ENCODE results near the gene TUBA4B.
A peak's percentile ranks its signal among the peaks of the same experiment; 100 is the strongest.
"Not testable (repeated sequence)": the region's sequence is repeated elsewhere in the genome, so short reads cannot be mapped to it uniquely, and the experiment has no call there.

TUBA4B gene

GRCh38 chr2:219252084-219252483 lies 959 bp upstream of the TUBA4B start:
- H3K36me3 Mint-ChIP-seq: peaks cover 54% of the 10 kb centered on the region
- H3K4me1 Mint-ChIP-seq: peaks cover 61% of the 10 kb centered on the region
- no peak for ATAC-seq
- no peaks in the 10 kb centered on the region for H3K9me3 Mint-ChIP-seq
- H3K27ac Mint-ChIP-seq: peak overlapping the region; percentile 91
- H3K4me3 Mint-ChIP-seq: peak overlapping the region; percentile 77
- no peaks in the 10 kb centered on the region for H3K27me3 Mint-ChIP-seq

DNA sequence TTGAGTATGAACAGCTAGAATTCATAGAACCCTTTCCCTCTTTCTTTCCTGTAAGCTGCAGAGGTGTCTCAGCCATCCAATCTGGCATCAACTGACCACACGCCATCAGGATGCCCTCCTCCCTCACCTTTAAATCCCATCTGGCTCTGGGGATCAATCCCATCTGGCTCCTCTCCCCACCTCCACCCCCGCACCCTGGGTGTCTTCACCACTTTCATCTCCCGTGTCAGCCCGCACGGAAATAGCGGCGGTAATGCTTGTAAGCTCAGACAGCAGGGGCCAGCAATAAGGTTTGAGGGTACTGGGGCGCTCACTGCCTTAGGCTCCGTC lies 508 bp upstream of the TUBA4B start:
- H3K9me3 Mint-ChIP-seq: no peaks in the 10 kb centered on the region
- H3K36me3 Mint-ChIP-seq: peaks cover 54% of the 10 kb centered on the region
- no peak for ATAC-seq

DNA sequence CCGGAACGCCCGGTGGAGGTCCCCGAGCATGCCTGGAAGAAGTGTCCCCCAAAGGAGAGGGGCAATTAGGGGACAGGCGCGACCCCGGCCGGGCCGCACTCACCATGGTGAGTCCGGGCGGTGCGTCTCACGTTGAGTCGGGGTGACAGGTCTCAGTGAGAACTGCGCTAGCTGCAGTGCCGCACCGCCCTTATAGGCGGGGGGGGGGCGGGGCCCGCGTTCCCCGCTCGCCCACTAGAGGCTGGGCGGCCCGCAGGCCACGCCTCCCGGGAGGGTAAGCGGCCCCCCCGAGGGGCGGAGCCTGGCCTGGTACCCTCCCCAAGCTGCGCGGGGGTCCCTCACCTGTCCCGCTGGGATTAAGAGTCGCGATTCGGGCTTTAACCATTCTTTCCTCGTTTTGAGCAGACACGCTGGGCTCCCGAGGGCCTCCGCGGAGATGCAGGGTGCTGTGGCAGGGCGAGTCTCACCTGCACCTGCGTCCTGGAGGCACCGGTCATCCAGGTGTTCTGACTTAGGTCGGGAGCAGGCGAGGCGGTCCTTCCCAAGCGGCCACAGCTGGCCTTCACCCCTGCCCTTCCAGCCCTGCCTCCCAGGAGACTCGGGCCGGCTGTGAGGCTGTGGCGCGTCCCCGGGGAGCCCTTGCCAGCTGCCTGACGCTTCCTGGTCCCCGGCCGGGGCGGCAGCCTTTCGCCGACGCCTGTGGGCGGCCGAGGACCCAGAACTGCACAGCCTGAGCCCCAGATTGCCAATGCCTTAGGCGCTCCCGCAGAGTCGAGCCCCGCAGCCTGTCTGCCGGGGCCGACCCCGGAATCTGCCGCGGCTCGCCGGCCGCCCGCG lies 928 bp downstream of the TUBA4B start, which contains the start of gene TUBA4A:
Gene TUBA4A (minus strand): TSS at position 166 of the 837 bp plus-strand sequence. CDS start 60 bp downstream, at position 106.
- Mint-ChIP-seq H3K4me3 (peak within 1 kb of the TSS; percentile 77), H3K27ac (peak within 1 kb of the TSS; percentile 91), H3K9me3 (no peaks in the 10 kb centered on the region), H3K4me1 (peaks cover 42% of the 10 kb centered on the region), H3K27me3 (no peaks in the 10 kb centered on the region), H3K36me3 (peaks cover 42% of the 10 kb centered on the region)
- peak; percentile 87 for ATAC-seq

More for the DNA sequence above, 508 bp upstream of the TUBA4B start:
- H3K4me1 Mint-ChIP-seq: peaks cover 57% of the 10 kb centered on the region
- H3K27ac Mint-ChIP-seq: peak overlapping the region; percentile 91
- no peaks in the 10 kb centered on the region for H3K27me3 Mint-ChIP-seq
- H3K4me3 Mint-ChIP-seq: peak overlapping the region; percentile 77

DNA sequence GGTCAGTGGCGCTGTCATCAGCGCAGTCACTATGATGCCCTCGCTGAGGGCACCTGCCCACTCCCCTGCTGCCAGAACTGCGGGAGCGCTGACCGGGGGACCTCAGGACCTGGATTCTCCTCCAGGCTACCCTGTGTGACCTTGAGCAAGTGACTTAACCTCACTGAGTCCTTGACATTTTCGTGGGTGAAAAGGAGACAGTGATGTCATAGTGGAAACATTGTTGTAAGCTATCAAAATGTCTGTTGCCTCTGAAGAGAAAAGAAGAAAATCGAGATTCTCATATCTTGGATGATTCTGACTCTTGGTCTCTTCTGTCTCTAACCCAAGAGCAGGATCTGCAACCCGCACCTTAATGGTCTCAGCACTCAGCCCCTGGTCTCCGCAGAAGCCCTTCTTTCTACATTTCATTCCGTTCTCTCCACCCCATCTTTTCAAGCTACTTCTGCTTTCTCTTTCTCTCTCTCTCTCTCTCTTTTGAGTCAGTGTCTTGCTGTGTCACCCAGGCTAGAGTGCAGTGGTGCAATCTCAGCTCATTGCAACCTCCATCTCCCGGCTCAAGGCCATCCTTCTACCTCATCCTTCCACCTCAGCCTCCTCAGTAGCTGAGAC lies 1.7 kb downstream of the TUBA4B start:
- ATAC-seq: peak; percentile 60
- Mint-ChIP-seq H3K36me3 (peaks cover 40% of the 10 kb centered on the region), H3K27ac (peak overlapping the region; percentile 91), H3K9me3 (no peaks in the 10 kb centered on the region), H3K27me3 (no peaks in the 10 kb centered on the region), H3K4me3 (peak overlapping the region; percentile 77), H3K4me1 (peaks cover 35% of the 10 kb centered on the region)

DNA sequence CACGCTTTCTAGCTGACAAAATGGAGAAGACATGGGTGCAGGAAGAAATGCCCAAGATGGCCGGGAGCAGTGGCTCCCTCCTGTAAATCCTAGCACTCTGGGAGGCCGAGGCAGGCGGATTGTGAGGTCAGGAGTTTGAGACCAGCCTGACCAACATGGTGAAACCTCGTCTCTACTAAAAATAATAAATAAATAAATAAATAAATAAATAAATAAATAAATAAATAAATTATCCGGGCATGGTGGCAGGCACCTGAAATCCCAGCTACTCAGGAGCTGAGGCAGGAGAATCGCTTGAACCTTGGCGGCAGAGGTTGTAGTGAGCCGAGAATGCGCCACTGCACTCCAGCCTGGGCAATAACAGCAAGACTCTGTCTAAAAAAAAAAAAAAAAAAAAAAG lies 5.9 kb downstream of the TUBA4B start:
- not testable (repeated sequence) for H3K4me3 Mint-ChIP-seq, H3K27me3 Mint-ChIP-seq, H3K36me3 Mint-ChIP-seq, H3K27ac Mint-ChIP-seq, H3K9me3 Mint-ChIP-seq, H3K4me1 Mint-ChIP-seq, ATAC-seq

GRCh38 chr2:219261024-219261855 lies 8.2 kb downstream of the TUBA4B start:
- peaks cover 7% of the 10 kb centered on the region for H3K36me3 Mint-ChIP-seq
- no peak overlapping the region for H3K27ac Mint-ChIP-seq
- ATAC-seq: no peak
- H3K27me3 Mint-ChIP-seq: no peaks in the 10 kb centered on the region
- no peaks in the 10 kb centered on the region for H3K4me1 Mint-ChIP-seq
- no peak overlapping the region for H3K4me3 Mint-ChIP-seq
- H3K9me3 Mint-ChIP-seq: no peaks in the 10 kb centered on the region

- H3K27me3 Mint-ChIP-seq: no peaks in the 10 kb centered on the region
- no peak overlapping the region for H3K4me3 Mint-ChIP-seq
- no peaks in the 10 kb centered on the region for H3K9me3 Mint-ChIP-seq
- no peak for ATAC-seq
- peaks cover 9% of the 10 kb centered on the region for H3K4me1 Mint-ChIP-seq
- H3K36me3 Mint-ChIP-seq: no peaks in the 10 kb centered on the region
- no peak overlapping the region for H3K27ac Mint-ChIP-seq
These were observed 13.2 kb downstream of the TUBA4B start for GRCh38 chr2:219266232-219266631.

GRCh38 chr2:219266886-219267285 lies 13.8 kb downstream of the TUBA4B start:
- no peaks in the 10 kb centered on the region for H3K27me3 Mint-ChIP-seq
- peaks cover 16% of the 10 kb centered on the region for H3K4me1 Mint-ChIP-seq
- peak; percentile 12 for ATAC-seq
- H3K9me3 Mint-ChIP-seq: no peaks in the 10 kb centered on the region
- H3K4me3 Mint-ChIP-seq: no peak overlapping the region
- H3K36me3 Mint-ChIP-seq: no peaks in the 10 kb centered on the region
- no peak overlapping the region for H3K27ac Mint-ChIP-seq

DNA sequence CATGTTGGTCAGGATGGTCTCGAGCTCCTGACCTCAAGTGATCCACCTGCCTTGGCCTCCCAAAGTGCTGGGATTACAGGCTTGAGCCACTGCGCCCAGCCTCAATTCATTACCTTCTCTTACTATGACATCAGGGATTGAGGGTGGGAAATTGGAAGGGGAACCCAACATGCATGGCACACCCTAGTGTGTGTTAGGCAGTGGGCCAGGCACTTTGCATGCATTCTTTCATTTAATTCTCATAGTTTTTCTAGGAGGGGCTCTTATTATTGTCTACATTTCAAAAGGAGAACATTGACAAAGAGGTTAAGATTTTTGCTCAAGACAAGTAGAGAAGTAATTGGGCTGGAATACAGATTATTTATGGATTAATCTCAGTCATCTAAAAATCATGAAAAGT lies 15.3 kb downstream of the TUBA4B start:
- no peaks in the 10 kb centered on the region for H3K27me3 Mint-ChIP-seq
- H3K9me3 Mint-ChIP-seq: no peaks in the 10 kb centered on the region
- no peak for ATAC-seq
- H3K27ac Mint-ChIP-seq: no peak overlapping the region
- no peaks in the 10 kb centered on the region for H3K36me3 Mint-ChIP-seq
- peaks cover 16% of the 10 kb centered on the region for H3K4me1 Mint-ChIP-seq
- H3K4me3 Mint-ChIP-seq: no peak overlapping the region

DNA sequence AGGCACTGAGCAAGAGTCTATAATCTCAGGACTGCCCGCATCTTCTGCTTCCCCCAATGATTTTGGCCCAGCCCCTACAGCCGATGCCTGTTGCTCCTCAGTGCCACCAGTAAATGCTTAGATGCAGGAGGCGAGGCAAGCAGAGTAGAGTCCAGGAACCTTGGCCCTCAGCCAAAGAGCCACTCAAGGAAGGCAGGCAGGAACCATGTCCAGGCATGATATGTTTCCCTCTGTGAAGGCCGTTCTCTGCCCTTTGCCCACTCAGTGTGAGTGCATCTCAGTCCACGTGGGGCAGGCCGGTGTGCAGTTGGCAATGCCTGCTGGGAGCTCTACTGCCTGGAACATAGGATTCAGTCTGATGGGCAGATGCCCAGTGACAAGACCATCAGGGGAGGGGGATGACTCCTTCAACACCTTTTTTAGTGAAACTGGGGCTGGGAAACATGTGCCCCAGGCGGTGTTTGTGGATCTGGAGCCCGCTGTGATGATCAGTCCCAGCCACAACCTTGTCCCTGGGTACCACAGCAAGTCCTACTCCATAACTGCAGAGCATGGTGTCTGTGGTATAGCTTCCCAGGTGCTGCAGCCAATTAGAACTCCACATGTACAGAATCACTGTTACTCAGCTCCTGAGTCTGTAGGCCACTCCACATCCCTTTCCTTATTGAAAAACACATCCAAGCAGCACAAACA lies 16.5 kb downstream of the TUBA4B start:
- ATAC-seq: no peak
- Mint-ChIP-seq H3K27ac (no peak overlapping the region), H3K4me3 (no peak overlapping the region), H3K4me1 (peaks cover 26% of the 10 kb centered on the region), H3K36me3 (no peaks in the 10 kb centered on the region), H3K27me3 (no peaks in the 10 kb centered on the region), H3K9me3 (no peaks in the 10 kb centered on the region)

- Mint-ChIP-seq H3K36me3 (no peaks in the 10 kb centered on the region), H3K27ac (no peak overlapping the region), H3K4me3 (no peak overlapping the region), H3K27me3 (no peaks in the 10 kb centered on the region), H3K9me3 (no peaks in the 10 kb centered on the region), H3K4me1 (peaks cover 31% of the 10 kb centered on the region)
- no peak for ATAC-seq
These were observed 17.0 kb downstream of the TUBA4B start for GRCh38 chr2:219270055-219270372.

DNA sequence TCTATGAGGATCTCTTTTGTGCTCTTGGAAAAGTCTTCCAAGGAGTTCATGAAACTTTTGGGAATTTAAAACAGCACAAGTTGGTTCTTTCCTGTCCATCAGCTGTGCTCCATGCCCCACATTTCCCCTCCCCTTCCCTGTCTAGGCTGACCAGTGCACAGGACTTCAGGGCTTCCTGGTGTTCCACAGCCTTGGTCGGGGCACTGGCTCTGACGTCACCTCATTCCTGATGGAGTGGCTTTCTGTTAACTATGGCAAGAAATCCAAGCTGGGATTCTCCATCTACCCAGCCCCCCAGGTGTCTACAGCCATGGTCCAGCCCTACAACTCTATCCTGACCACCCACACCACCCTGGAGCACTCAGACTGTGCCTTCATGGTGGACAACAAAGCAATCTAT lies 18.0 kb downstream of the TUBA4B start:
- no peak for ATAC-seq
- Mint-ChIP-seq H3K4me1 (peaks cover 31% of the 10 kb centered on the region), H3K27me3 (no peaks in the 10 kb centered on the region), H3K4me3 (no peak overlapping the region), H3K9me3 (no peaks in the 10 kb centered on the region), H3K27ac (no peak overlapping the region), H3K36me3 (no peaks in the 10 kb centered on the region)

DNA sequence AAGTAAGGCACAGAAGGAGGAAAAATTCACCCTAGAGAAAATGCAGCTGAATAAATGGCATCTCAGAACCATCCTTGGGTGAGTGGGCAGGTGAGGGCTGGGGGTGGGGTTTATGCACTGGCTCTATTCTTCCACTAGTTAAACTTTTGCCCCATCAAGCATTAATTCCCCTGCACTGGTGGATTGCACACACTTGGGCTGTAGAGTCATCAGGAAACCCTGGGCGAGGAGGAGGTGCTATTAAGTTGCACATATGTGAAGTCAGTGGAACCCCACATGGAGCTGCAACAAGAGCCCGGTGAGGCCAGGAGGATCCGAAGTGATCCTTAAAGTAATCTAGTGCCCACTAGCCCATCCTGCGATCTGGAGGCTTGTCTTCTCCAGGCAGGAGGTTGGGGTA lies 19.3 kb downstream of the TUBA4B start:
- Mint-ChIP-seq H3K4me3 (no peak overlapping the region), H3K9me3 (no peaks in the 10 kb centered on the region), H3K27ac (no peak overlapping the region), H3K36me3 (no peaks in the 10 kb centered on the region), H3K27me3 (no peaks in the 10 kb centered on the region), H3K4me1 (peaks cover 35% of the 10 kb centered on the region)
- no peak for ATAC-seq

DNA sequence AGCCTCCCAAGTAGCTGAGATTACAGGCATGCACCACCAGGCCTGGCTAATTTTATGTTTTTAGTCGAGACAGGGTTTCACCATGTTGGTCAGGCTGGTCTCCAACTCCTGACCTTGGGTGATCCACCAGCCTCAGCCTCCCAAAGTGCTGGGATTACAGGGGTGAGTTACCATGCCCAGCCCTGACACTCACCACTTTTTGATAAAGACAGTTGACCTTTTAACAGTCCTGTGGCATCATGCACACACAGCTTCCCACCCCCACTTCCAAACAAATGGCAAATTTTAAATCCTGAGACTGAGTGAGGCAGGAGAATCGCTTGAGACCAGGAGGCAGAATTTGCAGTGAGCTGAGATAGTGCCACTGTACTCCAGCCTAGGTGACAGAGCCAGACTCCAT lies 20.0 kb downstream of the TUBA4B start:
- H3K36me3 Mint-ChIP-seq: no peaks in the 10 kb centered on the region
- H3K27ac Mint-ChIP-seq: no peak overlapping the region
- no peak for ATAC-seq
- no peak overlapping the region for H3K4me3 Mint-ChIP-seq
- H3K4me1 Mint-ChIP-seq: peaks cover 42% of the 10 kb centered on the region
- H3K27me3 Mint-ChIP-seq: no peaks in the 10 kb centered on the region
- H3K9me3 Mint-ChIP-seq: no peaks in the 10 kb centered on the region

DNA sequence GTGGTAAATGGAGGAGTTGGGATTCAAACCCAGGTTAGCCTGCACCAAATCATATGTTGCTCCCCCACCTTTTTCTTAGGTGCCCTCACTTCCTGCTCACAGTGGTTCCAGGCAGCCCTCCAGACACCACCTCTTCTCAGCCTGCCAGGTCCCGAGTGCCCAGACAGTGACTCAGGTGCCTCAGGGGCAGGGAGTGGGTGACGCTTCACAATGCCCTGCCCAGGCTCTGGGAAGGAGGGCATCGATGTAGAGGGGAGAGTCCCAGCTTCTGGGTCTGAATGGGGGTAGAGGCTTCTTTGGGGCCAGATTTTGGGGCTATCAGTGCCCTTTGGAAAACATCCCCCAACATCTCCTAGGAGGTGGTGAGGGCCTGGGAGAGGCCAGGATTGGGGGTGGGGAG lies 20.9 kb downstream of the TUBA4B start:
- Mint-ChIP-seq H3K27me3 (no peaks in the 10 kb centered on the region), H3K27ac (no peak overlapping the region), H3K36me3 (no peaks in the 10 kb centered on the region), H3K4me3 (no peak overlapping the region), H3K9me3 (no peaks in the 10 kb centered on the region), H3K4me1 (peaks cover 51% of the 10 kb centered on the region)
- ATAC-seq: no peak
